ENCODE measurements around the gene SPINK5.

SPINK5 gene

GRCh38 chr5:148113243-148113642 is 49.5 kb downstream of the SPINK5 start:
- no peak for TF ChIP-seq CTCF (IDR thresholded peaks at IDR 0.05; ENCODE audit: borderline replicate concordance, control extremely low read depth, extremely low read depth, insufficient read depth, missing control alignments)
- in situ Hi-C loops (cut with MboI; ENCODE audit: low sequenced_read_pairs, unreplicated experiment) = no loop called here

GRCh38 chr5:148120317-148120716 is 56.5 kb downstream of the SPINK5 start:
- TF ChIP-seq CTCF (IDR thresholded peaks at IDR 0.05; ENCODE audit: borderline replicate concordance, control extremely low read depth, extremely low read depth, insufficient read depth, missing control alignments) = no peak
- DNase-seq (ENCODE audit: low spot score) = no peak
- in situ Hi-C loops (cut with MboI; ENCODE audit: low sequenced_read_pairs, unreplicated experiment) = no loop called here

More at GRCh38 chr5:148113243-148113642, 49.5 kb downstream of the SPINK5 start:
- DNase-seq (ENCODE audit: low spot score) = no peak

- in situ Hi-C loops (cut with MboI; ENCODE audit: low sequenced_read_pairs, unreplicated experiment) = no loop called here
- no peak for TF ChIP-seq CTCF (IDR thresholded peaks at IDR 0.05; ENCODE audit: borderline replicate concordance, control extremely low read depth, extremely low read depth, insufficient read depth, missing control alignments)
- DNase-seq (ENCODE audit: low spot score) = no peak
Measured at GRCh38 chr5:148125641-148126040, 61.9 kb downstream of the SPINK5 start.

- no peak for DNase-seq (ENCODE audit: low spot score)
- TF ChIP-seq CTCF (IDR thresholded peaks at IDR 0.05; ENCODE audit: borderline replicate concordance, control extremely low read depth, extremely low read depth, insufficient read depth, missing control alignments) = no peak
- in situ Hi-C loops (cut with MboI; ENCODE audit: low sequenced_read_pairs, unreplicated experiment) = no loop called here
Measured at GRCh38 chr5:148135091-148136048, 71.6 kb downstream of the SPINK5 start.

- in situ Hi-C loops (cut with MboI; ENCODE audit: low sequenced_read_pairs, unreplicated experiment) = no loop called here
- no peak for DNase-seq (ENCODE audit: low spot score)
Measured at GRCh38 chr5:148140846-148141245, 77.1 kb downstream of the SPINK5 start.

GRCh38 chr5:148141645-148142044 is 77.9 kb downstream of the SPINK5 start:
- in situ Hi-C loops (cut with MboI; ENCODE audit: low sequenced_read_pairs, unreplicated experiment) = no loop called here
- DNase-seq (ENCODE audit: low spot score) = no peak
- TF ChIP-seq CTCF (IDR thresholded peaks at IDR 0.05; ENCODE audit: borderline replicate concordance, control extremely low read depth, extremely low read depth, insufficient read depth, missing control alignments) = no peak

More at GRCh38 chr5:148140846-148141245, 77.1 kb downstream of the SPINK5 start:
- TF ChIP-seq CTCF (IDR thresholded peaks at IDR 0.05; ENCODE audit: borderline replicate concordance, control extremely low read depth, extremely low read depth, insufficient read depth, missing control alignments) = no peak

All from GM13976 (cell line).